CD8-positive, alpha-beta memory T cell (primary cell): Measurements from ENCODE around the gene USP40. TPM values are rescaled to one million over a fixed set of nuclear protein-coding genes. Genes with fewer than 3 reads are reported as not detected.
A peak's percentile ranks its signal among the peaks of the same experiment; 100 is the strongest.

Experiments
- CTCF ChIA-PET: fragments of 350-600 bp; sonication (Branson Sonifier 250); formaldehyde crosslinking; loops from one replicate; lab custom pipeline; 2021; ENCODE audit warnings: antibody characterized with exemption; lab: Charles Lee
- POLR2A ChIA-PET: fragments of 350-600 bp; sonication (Branson Sonifier 250); formaldehyde crosslinking; loops from one replicate; lab custom pipeline; 2021; ENCODE audit warnings: antibody characterized with exemption; lab: Charles Lee
- DNase-seq, 5 donors: peaks; one replicate each; pipeline versions ENCODE4 v3.0.0 to v3.0.0-alpha.2; 2020 to 2022; ENCODE audit warnings: mixed read lengths in 1 of 5
- H3K27ac ChIP-seq: one replicate; pipeline ENCODE4 v1.7.0; 2013; ENCODE audit warnings: low read depth, mild to moderate bottlenecking, low read length, moderate library complexity
- H3K27me3 ChIP-seq: 2 replicates; pipeline ENCODE4 v1.7.0; 2013; ENCODE audit warnings: low read length, mild to moderate bottlenecking; ENCODE audit not compliant: insufficient read depth, poor library complexity, severe bottlenecking
- H3K36me3 ChIP-seq: 2 replicates; pipeline ENCODE4 v1.7.0; 2013; ENCODE audit warnings: mild to moderate bottlenecking, low read length, moderate library complexity; ENCODE audit not compliant: insufficient read depth
- H3K4me1 ChIP-seq: 2 replicates; pipeline ENCODE4 v1.7.0; 2013; ENCODE audit warnings: mild to moderate bottlenecking, low read length, moderate library complexity; ENCODE audit not compliant: insufficient read depth
- H3K4me3 ChIP-seq: 2 replicates; pipeline ENCODE4 v1.7.0; 2013; ENCODE audit warnings: mild to moderate bottlenecking, low read length
- H3K9me3 ChIP-seq: 2 replicates; pipeline ENCODE4 v1.7.0; 2013; ENCODE audit warnings: mild to moderate bottlenecking, low read length
- H3K27ac Mint-ChIP-seq, 8 donors: one replicate each; pipeline ENCODE4 v1.8.0; 2020 to 2021; ENCODE audit warnings: mixed read lengths in 8 of 8, mild to moderate bottlenecking in 6 of 8, inconsistent platforms in 3 of 8, moderate library complexity in 3 of 8
- H3K27me3 Mint-ChIP-seq, 2 donors: one replicate each; pipeline ENCODE4 v1.8.0; 2020 to 2021; ENCODE audit warnings: mixed read lengths in 2 of 2, mild to moderate bottlenecking in 1 of 2, moderate library complexity in 1 of 2
- H3K36me3 Mint-ChIP-seq, 3 donors: one replicate each; pipeline ENCODE4 v1.8.0; 2020 to 2021; ENCODE audit warnings: mixed read lengths in 3 of 3, inconsistent platforms in 1 of 3, mild to moderate bottlenecking in 1 of 3
- H3K4me1 Mint-ChIP-seq, 3 donors: one replicate each; pipeline ENCODE4 v1.8.0; 2020 to 2021; ENCODE audit warnings: mixed read lengths in 3 of 3, inconsistent platforms in 1 of 3, mild to moderate bottlenecking in 1 of 3
- H3K4me3 Mint-ChIP-seq, 7 donors: one replicate each; pipeline ENCODE4 v1.8.0; 2020 to 2021; ENCODE audit warnings: mixed read lengths in 7 of 7, mild to moderate bottlenecking in 6 of 7, moderate library complexity in 4 of 7, inconsistent platforms in 2 of 7
- H3K9me3 Mint-ChIP-seq, 5 donors: one replicate each; pipeline ENCODE4 v1.8.0; 2020 to 2022; ENCODE audit warnings: mixed read lengths in 5 of 5, mild to moderate bottlenecking in 3 of 5, moderate library complexity in 2 of 5, inconsistent platforms in 1 of 5
- polyA plus RNA-seq: library from polyadenylated mRNA; unstranded; fragments of 300-500 nt; fragmentation: Illumina TruSeq; gene quantifications from one replicate; pipeline ENCODE4 v1.2.3, GENCODE V29; 2021
- total RNA-seq, 2 experiments: library from RNA; stranded (reverse); gene quantifications; one replicate each; pipeline ENCODE4 v1.2.3, GENCODE V29; 2021

Gene USP40
- total and polyA plus RNA-seq, 3 experiments from 2014 or later, result 5.4 to 14.8 (median 13.3) TPM

DNA sequence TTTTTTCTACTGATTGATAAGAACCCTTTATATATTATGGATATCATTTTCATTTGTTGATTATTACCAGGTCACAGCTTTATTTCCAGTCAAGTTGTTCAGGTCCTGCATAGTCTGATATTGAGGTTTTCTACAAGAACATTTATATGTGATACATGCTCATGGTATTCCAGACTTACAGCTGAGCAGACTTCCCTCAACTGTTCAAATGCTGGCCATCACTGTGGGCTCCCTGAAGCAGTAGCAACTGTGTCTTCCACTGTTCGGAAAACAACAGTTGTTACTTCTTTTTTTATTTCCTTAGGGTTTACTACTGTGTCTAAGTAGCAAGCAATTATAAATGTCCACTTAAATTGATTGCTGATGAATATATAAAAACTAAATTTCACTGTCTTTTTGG is 132.8 kb downstream of the USP40 start:
- Mint-ChIP-seq H3K4me1 (peaks cover 9 to 44% (median 40%) of the 10 kb centered on the region in 3 donors), H3K27ac (no peak overlapping the region), H3K9me3 (no peaks in the 10 kb centered on the region), H3K4me3 (no peak overlapping the region), H3K36me3 (peaks cover 0 to 63% (median 19%) of the 10 kb centered on the region in 3 donors), H3K27me3 (no peaks in the 10 kb centered on the region)
- Histone ChIP-seq H3K4me3 (no peak overlapping the region), H3K27me3 (no peaks in the 10 kb centered on the region), H3K27ac (no peak overlapping the region), H3K9me3 (no peaks in the 10 kb centered on the region), H3K4me1 (peaks cover 23% of the 10 kb centered on the region), H3K36me3 (peaks cover 33% of the 10 kb centered on the region)
- CTCF ChIA-PET, result interaction anchor here (1.2 to 2.4 kb wide), 3 partner anchors 10 to 17 kb away, joined by 3 to 8 read pairs (median 7); no protein-coding TSS in a partner anchor
- POLR2A ChIA-PET, result no interaction called here
- DNase-seq, result no peak

DNA sequence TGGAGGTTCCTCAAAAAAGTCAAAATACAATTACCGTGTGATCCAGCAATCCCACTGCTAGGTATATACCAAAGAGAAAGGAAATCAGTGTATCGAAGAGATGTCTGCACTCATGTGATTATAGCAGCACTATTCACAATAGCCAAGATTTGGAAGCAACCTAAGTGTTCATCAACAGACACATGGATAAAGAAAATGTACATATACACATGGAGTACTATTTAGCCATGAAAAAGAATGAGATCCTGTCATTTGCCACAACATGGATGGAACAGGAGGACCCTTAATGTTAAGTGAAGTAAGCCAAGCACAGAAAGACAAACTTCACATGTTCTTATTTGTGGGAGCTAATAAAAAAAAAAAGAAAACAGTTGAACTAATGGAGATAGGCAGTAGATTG is 133.6 kb downstream of the USP40 start:
- H3K27ac Mint-ChIP-seq, result peak overlapping the region in 2 of 8 donors; percentile 52 to 66
- POLR2A ChIA-PET, result interaction anchor here (0.6 kb wide), 1 partner anchor 135 kb away, joined by 4 read pairs; no protein-coding TSS in a partner anchor

DNA sequence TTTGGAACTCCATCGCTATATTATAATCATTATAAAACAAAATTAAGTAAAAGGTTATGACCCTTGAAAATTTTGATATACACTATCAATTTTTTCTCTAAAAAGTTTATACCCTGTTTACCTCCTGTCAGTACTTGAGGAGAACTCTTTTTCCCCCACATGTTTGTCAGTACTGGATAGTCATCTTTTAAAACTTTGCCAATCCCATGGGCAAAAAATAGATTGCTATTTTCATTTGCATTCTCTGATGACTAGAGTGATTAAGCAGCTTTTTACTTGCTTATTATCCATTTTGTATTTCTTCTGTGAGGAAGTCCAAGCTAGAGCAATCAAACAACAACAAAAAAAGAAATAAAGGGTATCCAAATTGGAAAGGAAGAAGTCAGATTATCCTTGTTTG is 135.9 kb downstream of the USP40 start:
- H3K27me3 ChIP-seq, result no peaks in the 10 kb centered on the region
- H3K27ac ChIP-seq, result no peak overlapping the region
- no peaks in the 10 kb centered on the region for H3K9me3 Mint-ChIP-seq
- no peaks in the 10 kb centered on the region for H3K27me3 Mint-ChIP-seq
- H3K4me1 Mint-ChIP-seq, result peaks cover 28 to 71% (median 70%) of the 10 kb centered on the region in 3 donors
- H3K27ac Mint-ChIP-seq, result no peak overlapping the region
- ChIA-PET POLR2A (no interaction called here), CTCF (interaction anchor here (1.4 kb wide), 1 partner anchor 77 kb away, joined by 3 read pairs; no protein-coding TSS in a partner anchor)
- no peak overlapping the region for H3K4me3 Mint-ChIP-seq
- H3K9me3 ChIP-seq, result no peaks in the 10 kb centered on the region
- peaks cover 3% of the 10 kb centered on the region for H3K36me3 ChIP-seq
- H3K4me3 ChIP-seq, result no peak overlapping the region
- H3K4me1 ChIP-seq, result peaks cover 39% of the 10 kb centered on the region
- H3K36me3 Mint-ChIP-seq, result peaks cover 0 to 46% (median 16%) of the 10 kb centered on the region in 3 donors
- no peak for DNase-seq

More for the DNA sequence above, 133.6 kb downstream of the USP40 start:
- H3K4me1 Mint-ChIP-seq, result peaks cover 10 to 51% (median 48%) of the 10 kb centered on the region in 3 donors
- Histone ChIP-seq H3K27ac (no peak overlapping the region), H3K9me3 (no peaks in the 10 kb centered on the region), H3K4me3 (no peak overlapping the region), H3K27me3 (no peaks in the 10 kb centered on the region), H3K36me3 (peaks cover 27% of the 10 kb centered on the region), H3K4me1 (peaks cover 28% of the 10 kb centered on the region)
- H3K9me3 Mint-ChIP-seq, result no peaks in the 10 kb centered on the region
- H3K4me3 Mint-ChIP-seq, result no peak overlapping the region
- DNase-seq, result no peak
- peaks cover 0 to 59% (median 18%) of the 10 kb centered on the region in 3 donors for H3K36me3 Mint-ChIP-seq
- no peaks in the 10 kb centered on the region for H3K27me3 Mint-ChIP-seq
- CTCF ChIA-PET, result interaction anchor here (1.3 to 1.5 kb wide), 2 partner anchors 11 to 29 kb away, joined by 5 to 8 read pairs; no protein-coding TSS in a partner anchor

DNA sequence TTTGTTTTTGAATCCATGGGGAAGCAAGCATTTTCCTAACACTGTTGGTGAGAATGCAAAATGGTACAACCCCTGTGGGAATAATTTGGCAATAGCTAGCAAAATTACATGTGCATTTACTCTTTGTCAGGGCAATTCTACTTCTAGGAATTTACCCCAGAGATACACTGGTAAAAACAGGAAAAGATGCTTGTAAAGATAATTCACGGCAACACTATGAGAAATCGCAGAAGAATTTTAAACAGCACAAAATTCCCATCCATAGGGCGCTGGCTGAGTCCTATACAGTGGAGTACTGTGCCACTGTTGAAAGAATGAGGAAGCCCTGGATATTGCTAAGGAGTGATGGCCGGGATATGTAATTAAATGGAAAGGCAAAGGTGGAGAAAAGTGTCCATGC is 136.5 kb downstream of the USP40 start:
- Histone ChIP-seq H3K27me3 (no peaks in the 10 kb centered on the region), H3K27ac (no peak overlapping the region), H3K9me3 (no peaks in the 10 kb centered on the region), H3K4me3 (no peak overlapping the region), H3K36me3 (no peaks in the 10 kb centered on the region), H3K4me1 (peaks cover 39% of the 10 kb centered on the region)
- Mint-ChIP-seq H3K36me3 (peaks cover 0 to 43% (median 16%) of the 10 kb centered on the region in 3 donors), H3K27me3 (no peaks in the 10 kb centered on the region), H3K4me3 (no peak overlapping the region), H3K4me1 (peaks cover 31 to 75% (median 73%) of the 10 kb centered on the region in 3 donors), H3K27ac (peak overlapping the region in 5 of 8 donors; percentile 4 to 75 (median 8)), H3K9me3 (no peaks in the 10 kb centered on the region)
- no peak for DNase-seq
- POLR2A ChIA-PET, result no interaction called here
- CTCF ChIA-PET, result interaction anchor here (1.4 kb wide), 1 partner anchor 76 kb away, joined by 3 read pairs; no protein-coding TSS in a partner anchor

DNA sequence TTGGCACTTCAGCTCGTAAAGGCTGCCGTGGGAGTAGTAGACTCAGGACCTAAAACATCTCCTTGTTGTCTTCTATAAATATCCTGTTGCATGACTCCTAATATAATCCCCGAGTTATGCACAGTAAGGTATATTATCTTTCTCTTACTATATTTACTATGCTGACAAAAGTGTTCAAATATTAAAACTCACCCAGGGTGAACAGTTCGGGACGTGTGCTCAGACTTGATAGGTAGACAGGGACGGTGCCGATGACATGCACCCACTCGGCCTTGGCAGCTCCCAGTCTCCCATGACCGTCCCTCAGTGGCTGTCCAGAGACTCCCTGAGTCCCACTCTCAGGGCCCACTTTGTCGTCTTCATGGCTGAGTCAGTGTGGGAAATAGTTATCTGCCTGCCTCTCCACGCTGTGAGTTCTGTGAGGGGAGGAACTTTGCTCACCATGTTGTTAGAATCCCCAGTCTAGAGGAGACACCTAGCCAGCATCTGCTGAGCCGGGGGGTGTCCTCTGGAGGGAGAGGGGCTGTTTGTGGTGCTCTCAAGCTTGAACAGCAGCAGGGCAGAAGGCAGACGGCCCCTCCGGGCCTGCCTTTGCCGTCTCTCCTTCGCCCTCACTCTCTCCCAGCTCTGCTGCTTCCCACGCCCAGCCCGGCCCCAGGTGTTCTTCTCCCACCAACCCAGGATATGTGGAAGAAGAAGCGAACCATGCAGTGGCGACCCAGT is 137.2 kb downstream of the USP40 start:
- Histone ChIP-seq H3K36me3 (no peaks in the 10 kb centered on the region), H3K27me3 (no peaks in the 10 kb centered on the region), H3K4me1 (peaks cover 44% of the 10 kb centered on the region), H3K4me3 (no peak overlapping the region), H3K27ac (no peak overlapping the region), H3K9me3 (no peaks in the 10 kb centered on the region)
- ChIA-PET POLR2A (no interaction called here), CTCF (interaction anchor here (1.4 to 3.4 kb wide), 2 partner anchors 13 to 76 kb away, joined by 3 to 17 read pairs; no protein-coding TSS in a partner anchor)
- H3K27ac Mint-ChIP-seq, result no peak overlapping the region
- no peak for DNase-seq
- peaks cover 0 to 41% (median 12%) of the 10 kb centered on the region in 3 donors for H3K36me3 Mint-ChIP-seq
- H3K27me3 Mint-ChIP-seq, result no peaks in the 10 kb centered on the region
- no peak overlapping the region for H3K4me3 Mint-ChIP-seq
- H3K9me3 Mint-ChIP-seq, result no peaks in the 10 kb centered on the region
- H3K4me1 Mint-ChIP-seq, result peaks cover 34 to 80% (median 79%) of the 10 kb centered on the region in 3 donors

DNA sequence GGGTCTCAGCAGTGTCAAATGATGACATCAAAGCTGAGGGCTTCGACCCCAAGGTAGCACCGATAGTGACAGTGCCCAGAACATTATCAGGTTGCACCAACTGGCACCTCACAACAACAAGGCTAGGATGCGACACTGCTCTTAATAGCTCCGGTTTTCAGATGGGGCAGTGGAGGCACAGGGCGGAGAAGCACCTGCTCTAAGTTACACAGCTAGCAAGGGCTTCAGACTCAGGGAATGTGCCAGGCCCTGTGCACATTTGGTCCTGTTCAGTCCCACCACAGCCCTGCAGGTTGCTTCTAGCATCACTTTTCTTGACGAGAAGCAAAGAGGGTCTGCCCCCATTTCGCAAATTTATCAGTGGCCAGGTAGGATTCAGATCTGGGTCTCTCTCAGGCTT is 138.1 kb downstream of the USP40 start:
- ChIA-PET CTCF (interaction anchor here (3.4 kb wide), 1 partner anchor 14 kb away, joined by 17 read pairs; no protein-coding TSS in a partner anchor), POLR2A (no interaction called here)
- H3K4me1 Mint-ChIP-seq, result peaks cover 42 to 86% (median 83%) of the 10 kb centered on the region in 3 donors
- Histone ChIP-seq H3K27me3 (no peaks in the 10 kb centered on the region), H3K27ac (no peak overlapping the region), H3K4me3 (no peak overlapping the region), H3K9me3 (no peaks in the 10 kb centered on the region), H3K36me3 (no peaks in the 10 kb centered on the region), H3K4me1 (peaks cover 53% of the 10 kb centered on the region)
- DNase-seq, result no peak
- no peaks in the 10 kb centered on the region for H3K27me3 Mint-ChIP-seq
- H3K9me3 Mint-ChIP-seq, result no peaks in the 10 kb centered on the region
- peak overlapping the region in 1 of 8 donors; percentile 60 for H3K27ac Mint-ChIP-seq
- H3K36me3 Mint-ChIP-seq, result peaks cover 0 to 41% (median 9%) of the 10 kb centered on the region in 3 donors
- no peak overlapping the region for H3K4me3 Mint-ChIP-seq

DNA sequence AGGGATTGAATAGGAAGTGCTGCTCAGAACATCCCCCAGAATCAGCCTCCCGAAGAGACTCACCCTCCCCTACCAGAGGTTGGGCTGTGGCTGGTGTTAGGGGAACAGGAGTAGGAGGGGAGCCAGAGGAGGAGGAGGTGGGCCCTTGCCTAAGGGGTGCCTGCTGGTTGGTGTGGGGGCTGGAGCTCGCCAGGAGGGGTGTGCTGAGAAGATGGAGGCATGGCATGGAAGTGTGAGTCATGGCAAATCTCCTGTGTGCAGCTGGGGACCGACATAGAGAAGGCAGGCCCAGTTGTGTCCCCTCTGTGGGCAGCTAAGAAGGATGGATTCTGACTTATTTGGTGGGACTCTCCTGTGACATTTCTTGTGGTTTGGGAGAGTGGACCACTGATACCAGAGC is 138.6 kb downstream of the USP40 start:
- no peak overlapping the region for H3K27ac ChIP-seq
- Mint-ChIP-seq H3K27ac (peak overlapping the region in 5 of 8 donors; percentile 43 to 68 (median 43)), H3K4me3 (no peak overlapping the region), H3K27me3 (no peaks in the 10 kb centered on the region), H3K9me3 (no peaks in the 10 kb centered on the region), H3K36me3 (peaks cover 0 to 39% (median 9%) of the 10 kb centered on the region in 3 donors), H3K4me1 (peaks cover 46 to 86% (median 83%) of the 10 kb centered on the region in 3 donors)
- H3K36me3 ChIP-seq, result no peaks in the 10 kb centered on the region
- H3K9me3 ChIP-seq, result no peaks in the 10 kb centered on the region
- ChIA-PET CTCF (interaction anchor here (3.4 kb wide), 1 partner anchor 15 kb away, joined by 17 read pairs; no protein-coding TSS in a partner anchor), POLR2A (no interaction called here)
- no peaks in the 10 kb centered on the region for H3K27me3 ChIP-seq
- no peak for DNase-seq
- H3K4me3 ChIP-seq, result no peak overlapping the region
- peaks cover 58% of the 10 kb centered on the region for H3K4me1 ChIP-seq
